Activated CD8-positive, alpha-beta memory T cell treated with anti-CD3 and anti-CD28 coated beads for 24 hours (primary cell): ENCODE measurements around the gene TTC9B.

ENCODE experiments used
- DNase-seq: peaks from one replicate; pipeline ENCODE4 v3.0.0-alpha.2; 2020

TTC9B gene

GRCh38 chr19:40247178-40247577 is 29.0 kb upstream of the TTC9B start:
- DNase-seq: no peak

- DNase-seq: no peak
Observed at GRCh38 chr19:40246292-40247073, 28.3 kb upstream of the TTC9B start.

GRCh38 chr19:40245506-40246128 is 27.4 kb upstream of the TTC9B start:
- DNase-seq: no peak

- DNase-seq: no peak
Observed at GRCh38 chr19:40244579-40245317, 26.6 kb upstream of the TTC9B start.

- DNase-seq: no peak
Observed at GRCh38 chr19:40243181-40243580, 25.0 kb upstream of the TTC9B start.

GRCh38 chr19:40242480-40242879 is 24.3 kb upstream of the TTC9B start:
- no peak for DNase-seq

GRCh38 chr19:40241809-40242384 is 23.7 kb upstream of the TTC9B start:
- no peak for DNase-seq

- DNase-seq: no peak
Observed at GRCh38 chr19:40241125-40241808, 23.1 kb upstream of the TTC9B start.

GRCh38 chr19:40240332-40240731 is 22.1 kb upstream of the TTC9B start:
- DNase-seq: no peak

GRCh38 chr19:40239415-40240226 is 21.4 kb upstream of the TTC9B start:
- no peak for DNase-seq

- no peak for DNase-seq
Observed at GRCh38 chr19:40238775-40239174, 20.6 kb upstream of the TTC9B start.

- DNase-seq: no peak
Observed at GRCh38 chr19:40237791-40238190, 19.6 kb upstream of the TTC9B start.

GRCh38 chr19:40236366-40236765 is 18.2 kb upstream of the TTC9B start:
- no peak for DNase-seq

GRCh38 chr19:40236026-40236355 is 17.8 kb upstream of the TTC9B start:
- DNase-seq: no peak

- DNase-seq: no peak
Observed at GRCh38 chr19:40235238-40236025, 17.2 kb upstream of the TTC9B start.

- DNase-seq: no peak
Observed at GRCh38 chr19:40234429-40235237, 16.4 kb upstream of the TTC9B start.

GRCh38 chr19:40233811-40234389 is 15.7 kb upstream of the TTC9B start:
- DNase-seq: no peak

GRCh38 chr19:40232949-40233810 is 15.0 kb upstream of the TTC9B start:
- no peak for DNase-seq

GRCh38 chr19:40232479-40232878 is 14.3 kb upstream of the TTC9B start:
- DNase-seq: no peak
